Neural crest cell (in vitro differentiated cells): ENCODE measurements around the gene CAND1. TPM values are rescaled to one million over a fixed set of nuclear protein-coding genes. Genes with fewer than 3 reads are reported as not detected.
A peak's percentile ranks its signal among the peaks of the same experiment; 100 is the strongest.

Source experiments
- DNase-seq: peaks from one replicate; pipeline ENCODE4 v3.0.0; 2021; ENCODE audit warnings: low read depth, mixed read lengths, low spot score
- H3K27ac Mint-ChIP-seq: one replicate; pipeline ENCODE4 v1.8.0; 2021; ENCODE audit warnings: mild to moderate bottlenecking, mixed read lengths; ENCODE audit not compliant: unreplicated experiment
- H3K27me3 Mint-ChIP-seq: 2 replicates; pipeline ENCODE4 v1.8.0; 2021; ENCODE audit warnings: low read depth, mild to moderate bottlenecking, mixed read lengths
- H3K36me3 Mint-ChIP-seq: 2 replicates; pipeline ENCODE4 v1.8.0; 2021; ENCODE audit warnings: low read depth, mild to moderate bottlenecking, mixed read lengths
- H3K4me1 Mint-ChIP-seq: 2 replicates; pipeline ENCODE4 v1.8.0; 2021; ENCODE audit warnings: mixed read lengths
- H3K4me3 Mint-ChIP-seq: one replicate; pipeline ENCODE4 v1.8.0; 2021; ENCODE audit warnings: mild to moderate bottlenecking, mixed read lengths
- H3K9me3 Mint-ChIP-seq: 2 replicates; pipeline ENCODE4 v1.8.0; 2021; ENCODE audit warnings: mixed read lengths
- CTCF ChIP-seq: fragments of 200-600 bp; sonication (generic); conservative IDR thresholded peaks from 2 replicates; pipeline ENCODE4 v1.5.0; 2021; ENCODE audit warnings: antibody characterized with exemption, mild to moderate bottlenecking
- total RNA-seq: library from RNA; stranded (reverse); gene quantifications from 2 replicates; pipeline ENCODE4 v1.2.1, GENCODE V29; 2021

The CAND1 gene
- total RNA-seq, 1 donor from 2014 or later, result 259 TPM

GRCh38 chr12:67254372-67255026, 14.7 kb upstream of the CAND1 start:
- no peak for TF ChIP-seq CTCF
- Mint-ChIP-seq H3K4me3 (no peak overlapping the region), H3K27ac (no peak overlapping the region), H3K27me3 (no peaks in the 10 kb centered on the region), H3K36me3 (no peaks in the 10 kb centered on the region), H3K9me3 (peaks cover 2% of the 10 kb centered on the region), H3K4me1 (no peaks in the 10 kb centered on the region)
- no peak for DNase-seq

- Mint-ChIP-seq H3K4me1 (no peaks in the 10 kb centered on the region), H3K9me3 (peaks cover 2% of the 10 kb centered on the region)
- DNase-seq, result no peak
These were observed 12.5 kb upstream of the CAND1 start for GRCh38 chr12:67256649-67257048.

GRCh38 chr12:67263471-67263870, 5.7 kb upstream of the CAND1 start:
- TF ChIP-seq CTCF, result no peak
- Mint-ChIP-seq H3K4me1 (peaks cover 4% of the 10 kb centered on the region), H3K36me3 (no peaks in the 10 kb centered on the region), H3K27me3 (no peaks in the 10 kb centered on the region), H3K27ac (no peak overlapping the region), H3K9me3 (no peaks in the 10 kb centered on the region), H3K4me3 (no peak overlapping the region)
- no peak for DNase-seq

More at GRCh38 chr12:67256649-67257048, 12.5 kb upstream of the CAND1 start:
- no peak overlapping the region for H3K4me3 Mint-ChIP-seq
- H3K27me3 Mint-ChIP-seq, result no peaks in the 10 kb centered on the region
- H3K27ac Mint-ChIP-seq, result no peak overlapping the region
- no peaks in the 10 kb centered on the region for H3K36me3 Mint-ChIP-seq
- no peak for TF ChIP-seq CTCF

GRCh38 chr12:67268335-67268895, 743 bp upstream of the CAND1 start:
- no peaks in the 10 kb centered on the region for H3K27me3 Mint-ChIP-seq
- H3K4me3 Mint-ChIP-seq, result peak overlapping the region; percentile 95
- H3K27ac Mint-ChIP-seq, result peak overlapping the region; percentile 100
- DNase-seq, result peak; percentile 72
- H3K36me3 Mint-ChIP-seq, result no peaks in the 10 kb centered on the region
- TF ChIP-seq CTCF, result no peak
- H3K4me1 Mint-ChIP-seq, result peaks cover 29% of the 10 kb centered on the region
- H3K9me3 Mint-ChIP-seq, result no peaks in the 10 kb centered on the region

GRCh38 chr12:67269633-67270573, 745 bp downstream of the CAND1 start:
- peak overlapping the region; percentile 94 for H3K27ac Mint-ChIP-seq
- no peaks in the 10 kb centered on the region for H3K9me3 Mint-ChIP-seq
- TF ChIP-seq CTCF, result no peak
- H3K27me3 Mint-ChIP-seq, result no peaks in the 10 kb centered on the region
- peak overlapping the region; percentile 95 for H3K4me3 Mint-ChIP-seq
- H3K4me1 Mint-ChIP-seq, result peaks cover 37% of the 10 kb centered on the region
- no peaks in the 10 kb centered on the region for H3K36me3 Mint-ChIP-seq
- peak; percentile 41 for DNase-seq
